T-helper 9 cell (primary cell): ENCODE measurements around the gene ZPR1.
"Not testable (repeated sequence)": the region's sequence is repeated elsewhere in the genome, so short reads cannot be mapped to it uniquely, and the experiment has no call there.

ENCODE experiments used
- DNase-seq: peaks from one replicate; pipeline ENCODE4 v3.0.0-alpha.2; 2020
- total RNA-seq, 2 donors: gene quantifications; one replicate each; lab custom pipeline; 2026; lab: John Stamatoyannopoulos, UW

Gene ZPR1, protein sequence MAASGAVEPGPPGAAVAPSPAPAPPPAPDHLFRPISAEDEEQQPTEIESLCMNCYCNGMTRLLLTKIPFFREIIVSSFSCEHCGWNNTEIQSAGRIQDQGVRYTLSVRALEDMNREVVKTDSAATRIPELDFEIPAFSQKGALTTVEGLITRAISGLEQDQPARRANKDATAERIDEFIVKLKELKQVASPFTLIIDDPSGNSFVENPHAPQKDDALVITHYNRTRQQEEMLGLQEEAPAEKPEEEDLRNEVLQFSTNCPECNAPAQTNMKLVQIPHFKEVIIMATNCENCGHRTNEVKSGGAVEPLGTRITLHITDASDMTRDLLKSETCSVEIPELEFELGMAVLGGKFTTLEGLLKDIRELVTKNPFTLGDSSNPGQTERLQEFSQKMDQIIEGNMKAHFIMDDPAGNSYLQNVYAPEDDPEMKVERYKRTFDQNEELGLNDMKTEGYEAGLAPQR
- 112 to 155 reads per million in 2 donors for total RNA-seq

- DNase-seq = peak; percentile 84
Observed at GRCh38 chr11:116787786-116788486, at the start of gene ZPR1. ZPR1 (minus strand) TSS chr11:116788023; CDS start chr11:116787990, 33 bp downstream.

GRCh38 chr11:116836632-116836991, 48.8 kb upstream of the ZPR1 start:
- DNase-seq = no peak

DNA sequence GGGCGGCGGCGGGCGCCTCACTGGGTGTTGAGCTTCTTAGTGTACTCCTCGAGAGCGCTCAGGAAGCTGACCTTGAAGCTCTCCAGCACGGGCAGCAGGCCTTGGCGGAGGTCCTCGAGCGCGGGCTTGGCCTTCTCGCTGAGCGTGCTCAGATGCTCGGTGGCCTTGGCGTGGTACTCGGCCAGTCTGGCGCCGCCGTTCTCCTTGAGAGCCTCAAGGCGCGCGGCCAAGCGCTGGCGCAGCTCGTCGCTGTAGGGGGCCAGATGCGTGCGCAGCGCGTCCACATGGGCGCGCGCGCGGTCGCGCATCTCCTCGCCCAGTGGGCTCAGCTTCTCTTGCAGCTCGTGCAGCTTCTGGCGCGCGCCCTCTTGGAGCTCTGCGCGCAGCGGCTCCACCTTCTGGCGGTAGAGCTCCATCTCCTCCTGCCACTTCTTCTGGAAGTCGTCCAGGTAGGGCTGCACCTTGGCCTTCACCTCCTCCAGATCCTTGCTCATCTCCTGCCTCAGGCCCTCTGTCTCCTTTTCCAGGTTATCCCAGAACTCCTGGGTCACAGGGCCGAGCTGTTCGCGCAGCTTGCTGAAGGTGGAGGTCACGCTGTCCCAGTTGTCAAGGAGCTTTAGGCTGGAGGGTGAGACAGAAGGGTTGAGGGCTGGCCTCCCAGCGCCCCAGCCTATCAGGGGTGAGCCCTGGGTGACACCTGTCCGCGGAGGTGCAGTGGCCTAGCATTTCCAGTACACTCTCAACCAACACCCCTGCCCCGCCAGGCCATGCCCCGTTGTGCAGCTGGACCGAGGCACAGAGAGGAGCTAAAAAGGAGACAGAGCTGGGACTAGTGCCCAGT, 48.2 kb upstream of the ZPR1 start:
- peak; percentile 60 for DNase-seq

DNA sequence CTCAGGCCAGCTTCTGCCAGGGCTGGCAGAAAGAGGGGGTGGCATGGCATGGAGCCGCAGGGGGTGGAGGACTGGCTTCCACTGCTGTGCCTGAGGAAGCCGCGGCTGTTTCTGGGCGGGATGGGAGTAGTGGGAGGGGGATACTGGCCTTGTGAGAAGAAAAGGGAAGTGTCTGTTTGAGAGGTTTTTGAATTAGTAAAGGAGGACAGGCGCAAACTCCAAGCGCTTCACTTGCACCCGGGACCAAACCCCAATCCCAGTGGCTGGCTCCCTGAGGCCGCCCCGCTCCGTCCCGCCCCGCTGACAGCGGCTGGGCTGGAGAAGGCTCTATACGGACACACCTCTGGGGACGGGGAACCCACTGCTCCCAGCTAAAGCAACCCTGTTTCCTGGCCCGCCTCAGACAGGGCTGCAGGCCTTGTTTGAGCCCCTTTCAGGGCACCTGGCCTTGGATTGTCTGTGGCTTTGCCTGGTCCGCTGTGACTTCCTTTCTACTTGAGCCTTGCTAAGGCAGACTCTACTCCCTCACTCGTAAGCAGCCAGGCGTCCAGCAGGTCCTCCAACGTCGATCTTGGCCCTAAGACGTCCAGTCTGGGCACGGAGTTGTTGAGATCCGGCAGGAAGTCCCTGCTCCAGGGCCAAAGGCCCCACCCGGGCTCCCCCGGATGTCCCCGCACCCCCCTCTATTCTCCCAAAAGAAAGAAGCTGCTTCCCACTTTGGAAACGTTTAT, 47.4 kb upstream of the ZPR1 start:
- no peak for DNase-seq

GRCh38 chr11:116834535-116835041, 46.8 kb upstream of the ZPR1 start:
- not testable (repeated sequence) for DNase-seq

DNA sequence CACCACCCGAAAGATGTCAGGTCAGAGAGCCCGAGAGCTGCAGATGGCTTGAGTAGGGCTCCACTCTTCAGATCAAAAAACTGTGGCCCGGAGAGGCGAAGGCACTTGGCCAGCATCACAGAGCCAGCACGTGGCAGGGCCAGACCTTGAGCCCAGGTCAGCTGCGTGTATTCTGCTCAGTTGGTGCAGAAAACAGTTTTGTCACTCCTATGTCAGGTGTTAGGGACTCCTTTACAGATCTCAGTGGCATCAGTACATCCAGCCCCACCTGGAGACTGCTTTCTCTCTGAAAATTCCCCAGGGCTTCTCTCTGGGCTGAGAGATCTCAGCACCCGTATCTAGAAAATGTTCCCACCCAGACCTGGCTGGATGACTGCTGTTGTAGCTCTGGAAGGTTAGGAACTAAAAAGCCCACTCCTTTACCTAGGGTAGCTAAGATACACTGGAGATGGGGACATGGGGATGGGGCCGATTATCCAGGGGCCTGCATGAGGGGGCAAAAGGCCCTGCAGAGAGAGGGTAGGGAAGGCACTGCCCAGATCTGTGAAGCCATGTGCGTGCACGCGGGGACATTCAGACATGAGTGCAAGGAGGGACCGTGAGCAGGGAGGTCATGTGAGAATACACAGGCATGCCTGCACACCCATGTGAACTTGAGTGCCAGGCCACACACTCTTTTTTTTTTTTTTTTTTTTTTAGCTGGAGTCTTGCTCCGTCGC, 46.2 kb upstream of the ZPR1 start:
- no peak for DNase-seq

DNA sequence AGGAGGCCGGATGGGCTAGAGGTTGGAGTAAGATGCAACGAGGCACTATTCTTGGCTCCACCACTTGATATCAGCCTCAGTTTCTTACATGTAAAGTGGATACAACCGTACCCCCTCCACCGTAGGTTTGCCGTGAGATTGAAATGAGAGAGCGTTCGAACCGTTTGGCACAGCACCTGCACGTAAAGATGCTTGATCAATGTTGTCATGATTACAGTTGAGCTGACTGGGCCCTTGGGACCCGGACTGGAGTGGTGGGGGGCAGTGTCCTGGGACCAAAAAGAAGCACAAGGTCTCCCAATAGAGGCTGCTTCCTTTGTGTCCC, 45.6 kb upstream of the ZPR1 start:
- no peak for DNase-seq

DNA sequence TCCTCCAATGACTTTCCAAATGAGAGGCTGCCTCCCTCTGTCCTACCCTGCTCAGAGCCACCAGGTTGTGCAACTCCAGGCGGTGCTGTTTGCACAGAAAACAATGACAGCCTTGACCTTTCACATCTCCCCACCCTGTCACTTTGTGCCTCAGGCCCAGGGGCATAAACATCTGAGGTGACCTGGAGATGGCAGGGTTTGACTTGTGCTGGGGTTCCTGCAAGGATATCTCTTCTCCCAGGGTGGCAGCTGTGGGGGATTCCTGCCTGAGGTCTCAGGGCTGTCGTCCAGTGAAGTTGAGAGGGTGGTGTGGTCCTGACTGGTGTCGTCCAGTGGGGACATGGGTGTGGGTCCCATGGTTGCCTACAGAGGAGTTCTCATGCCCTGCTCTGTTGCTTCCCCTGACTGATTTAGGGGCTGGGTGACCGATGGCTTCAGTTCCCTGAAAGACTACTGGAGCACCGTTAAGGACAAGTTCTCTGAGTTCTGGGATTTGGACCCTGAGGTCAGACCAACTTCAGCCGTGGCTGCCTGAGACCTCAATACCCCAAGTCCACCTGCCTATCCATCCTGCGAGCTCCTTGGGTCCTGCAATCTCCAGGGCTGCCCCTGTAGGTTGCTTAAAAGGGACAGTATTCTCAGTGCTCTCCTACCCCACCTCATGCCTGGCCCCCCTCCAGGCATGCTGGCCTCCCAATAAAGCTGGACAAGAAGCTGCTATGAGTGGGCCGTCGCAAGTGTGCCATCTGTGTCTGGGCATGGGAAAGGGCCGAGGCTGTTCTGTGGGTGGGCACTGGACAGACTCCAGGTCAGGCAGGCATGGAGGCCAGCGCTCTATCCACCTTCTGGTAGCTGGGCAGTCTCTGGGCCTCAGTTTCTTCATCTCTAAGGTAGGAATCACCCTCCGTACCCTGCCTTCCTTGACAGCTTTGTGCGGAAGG, 44.8 kb upstream of the ZPR1 start:
- DNase-seq = no peak

DNA sequence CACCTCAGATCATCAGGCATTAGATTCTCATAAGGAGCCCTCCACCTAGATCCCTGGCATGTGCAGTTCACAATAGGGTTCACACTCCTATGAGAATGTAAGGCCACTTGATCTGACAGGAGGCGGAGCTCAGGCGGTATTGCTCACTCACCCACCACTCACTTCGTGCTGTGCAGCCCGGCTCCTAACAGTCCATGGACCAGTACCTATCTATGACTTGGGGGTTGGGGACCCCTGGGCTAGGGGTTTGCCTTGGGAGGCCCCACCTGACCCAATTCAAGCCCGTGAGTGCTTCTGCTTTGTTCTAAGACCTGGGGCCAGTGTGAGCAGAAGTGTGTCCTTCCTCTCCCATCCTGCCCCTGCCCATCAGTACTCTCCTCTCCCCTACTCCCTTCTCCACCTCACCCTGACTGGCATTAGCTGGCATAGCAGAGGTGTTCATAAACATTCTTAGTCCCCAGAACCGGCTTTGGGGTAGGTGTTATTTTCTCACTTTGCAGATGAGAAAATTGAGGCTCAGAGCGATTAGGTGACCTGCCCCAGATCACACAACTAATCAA, 44.0 kb upstream of the ZPR1 start:
- no peak for DNase-seq

DNA sequence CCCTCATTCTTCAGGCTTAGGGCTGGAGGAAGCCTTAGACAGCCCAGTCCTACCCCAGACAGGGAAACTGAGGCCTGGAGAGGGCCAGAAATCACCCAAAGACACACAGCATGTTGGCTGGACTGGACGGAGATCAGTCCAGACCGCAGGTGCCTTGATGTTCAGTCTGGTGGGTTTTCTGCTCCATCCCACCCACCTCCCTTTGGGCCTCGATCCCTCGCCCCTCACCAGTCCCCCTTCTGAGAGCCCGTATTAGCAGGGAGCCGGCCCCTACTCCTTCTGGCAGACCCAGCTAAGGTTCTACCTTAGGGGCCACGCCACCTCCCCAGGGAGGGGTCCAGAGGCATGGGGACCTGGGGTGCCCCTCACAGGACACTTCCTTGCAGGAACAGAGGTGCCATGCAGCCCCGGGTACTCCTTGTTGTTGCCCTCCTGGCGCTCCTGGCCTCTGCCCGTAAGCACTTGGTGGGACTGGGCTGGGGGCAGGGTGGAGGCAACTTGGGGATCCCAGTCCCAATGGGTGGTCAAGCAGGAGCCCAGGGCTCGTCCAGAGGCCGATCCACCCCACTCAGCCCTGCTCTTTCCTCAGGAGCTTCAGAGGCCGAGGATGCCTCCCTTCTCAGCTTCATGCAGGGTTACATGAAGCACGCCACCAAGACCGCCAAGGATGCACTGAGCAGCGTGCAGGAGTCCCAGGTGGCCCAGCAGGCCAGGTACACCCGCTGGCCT, 42.5 kb upstream of the ZPR1 start:
- no peak for DNase-seq

DNA sequence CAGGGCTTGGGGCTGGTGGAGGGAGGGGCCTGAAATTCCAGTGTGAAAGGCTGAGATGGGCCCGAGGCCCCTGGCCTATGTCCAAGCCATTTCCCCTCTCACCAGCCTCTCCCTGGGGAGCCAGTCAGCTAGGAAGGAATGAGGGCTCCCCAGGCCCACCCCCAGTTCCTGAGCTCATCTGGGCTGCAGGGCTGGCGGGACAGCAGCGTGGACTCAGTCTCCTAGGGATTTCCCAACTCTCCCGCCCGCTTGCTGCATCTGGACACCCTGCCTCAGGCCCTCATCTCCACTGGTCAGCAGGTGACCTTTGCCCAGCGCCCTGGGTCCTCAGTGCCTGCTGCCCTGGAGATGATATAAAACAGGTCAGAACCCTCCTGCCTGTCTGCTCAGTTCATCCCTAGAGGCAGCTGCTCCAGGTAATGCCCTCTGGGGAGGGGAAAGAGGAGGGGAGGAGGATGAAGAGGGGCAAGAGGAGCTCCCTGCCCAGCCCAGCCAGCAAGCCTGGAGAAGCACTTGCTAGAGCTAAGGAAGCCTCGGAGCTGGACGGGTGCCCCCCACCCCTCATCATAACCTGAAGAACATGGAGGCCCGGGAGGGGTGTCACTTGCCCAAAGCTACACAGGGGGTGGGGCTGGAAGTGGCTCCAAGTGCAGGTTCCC, 41.8 kb upstream of the ZPR1 start, which contains the start of gene APOC3:
Gene APOC3 (plus strand): TSS at position 383 of the 659 bp plus-strand sequence. CDS start 676 bp downstream, outside the sequence.
- no peak for DNase-seq

- no peak for DNase-seq
Observed at GRCh38 chr11:116828632-116829524, 41.1 kb upstream of the ZPR1 start.

- DNase-seq = no peak
Observed at GRCh38 chr11:116827461-116827860, 39.6 kb upstream of the ZPR1 start.

DNA sequence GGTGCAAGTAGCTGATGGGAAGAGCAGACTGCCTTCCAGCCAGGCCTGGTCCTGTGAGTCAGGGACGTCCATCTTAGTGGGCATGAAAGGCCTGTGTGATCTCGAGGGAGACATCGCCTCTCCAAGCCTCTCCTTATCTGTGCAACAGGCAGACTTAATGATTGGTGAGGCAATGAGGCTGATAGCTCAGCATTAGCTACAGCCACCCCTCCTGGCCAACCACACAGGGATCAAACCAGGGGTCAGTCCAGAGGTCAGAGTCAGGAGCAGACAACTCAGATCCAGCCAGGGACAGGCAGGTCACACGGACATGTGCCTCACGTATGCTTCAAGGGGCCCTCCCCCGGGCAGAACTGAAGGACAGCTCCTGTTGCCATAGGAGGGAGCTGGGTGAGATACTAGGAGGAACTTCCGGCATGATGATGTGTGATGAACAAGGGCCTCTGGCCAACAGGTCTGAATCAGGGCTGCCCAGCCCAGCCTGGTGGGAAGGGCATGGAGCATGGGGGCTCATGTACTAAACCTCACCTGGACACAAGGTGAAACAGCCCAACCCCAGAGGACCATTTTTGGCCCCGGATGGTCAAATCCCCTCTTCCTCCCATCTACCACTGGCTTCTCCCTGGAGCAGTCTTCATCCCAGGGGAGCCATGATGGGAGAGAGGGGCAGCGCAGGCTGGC, 39.1 kb upstream of the ZPR1 start:
- no peak for DNase-seq

DNA sequence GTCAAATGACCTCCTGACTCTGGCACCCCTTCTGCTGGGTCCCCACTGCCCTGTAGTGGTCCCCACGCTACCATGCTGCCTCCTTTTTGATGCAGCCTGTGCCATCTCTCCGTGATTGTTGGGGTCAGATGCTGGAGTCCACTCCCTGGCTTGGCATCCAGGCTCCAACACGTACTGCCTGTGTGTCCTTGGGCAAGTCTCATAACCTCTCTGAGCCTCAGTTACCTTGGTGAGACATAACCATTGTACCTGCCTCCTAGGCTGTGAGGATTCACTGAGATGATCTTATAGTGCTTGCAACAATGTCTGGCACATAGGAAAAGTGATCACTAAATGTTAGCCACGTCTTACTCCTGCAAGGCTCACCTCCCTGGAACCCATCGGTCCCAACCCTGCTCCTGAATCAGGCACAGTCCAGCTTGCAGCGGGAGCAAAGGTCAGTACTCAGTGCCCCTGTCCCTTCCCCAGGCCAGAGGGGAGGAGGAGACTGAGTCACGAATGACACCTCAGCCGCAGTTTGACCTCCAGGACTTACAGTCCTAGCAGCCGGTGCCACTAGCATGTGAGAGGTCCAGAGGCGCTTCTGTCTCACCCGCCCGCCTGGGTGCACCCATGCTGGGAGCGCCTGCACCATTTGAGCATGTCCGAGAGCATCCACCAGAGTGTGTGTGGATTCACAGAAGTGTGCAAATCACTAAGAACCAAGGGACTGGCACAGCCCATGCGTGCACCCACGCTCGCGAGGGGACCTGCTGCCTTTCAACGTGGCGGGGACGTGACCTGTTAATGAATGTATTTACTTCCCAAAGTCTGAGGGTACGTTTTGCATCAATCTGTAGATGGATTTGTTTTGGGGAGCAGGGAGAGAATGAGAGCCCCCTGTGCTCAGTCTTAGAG, 38.3 kb upstream of the ZPR1 start:
- no peak for DNase-seq

DNA sequence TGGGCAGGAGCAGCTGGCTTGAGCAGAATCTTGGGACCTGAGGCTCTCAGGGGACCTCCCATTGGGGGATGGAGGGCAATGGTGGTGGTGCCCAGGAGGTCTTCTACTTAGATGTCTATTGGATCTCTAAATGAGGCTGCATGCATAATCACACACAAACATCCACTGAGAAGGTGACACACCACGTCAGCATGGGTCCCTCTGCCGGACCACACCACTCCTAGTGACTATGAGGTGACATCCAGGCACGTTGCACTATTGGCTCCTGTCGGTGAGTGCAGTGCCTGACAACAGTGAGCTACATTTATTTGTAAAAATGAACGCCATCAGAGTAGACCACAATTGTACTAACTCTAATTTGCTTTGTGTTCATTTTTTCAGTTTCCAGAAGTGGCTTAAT, 37.6 kb upstream of the ZPR1 start:
- no peak for DNase-seq
